ENCODE data around the gene PSMD3. TPM values are rescaled to one million over a fixed set of nuclear protein-coding genes. Genes with fewer than 3 reads are reported as not detected.
A peak's percentile ranks its signal among the peaks of the same experiment; 100 is the strongest.

The PSMD3 gene
- total and polyA plus RNA-seq, 2 of the 4 experiments (the other 2 are of a cell fraction), result 123 to 155 TPM

DNA sequence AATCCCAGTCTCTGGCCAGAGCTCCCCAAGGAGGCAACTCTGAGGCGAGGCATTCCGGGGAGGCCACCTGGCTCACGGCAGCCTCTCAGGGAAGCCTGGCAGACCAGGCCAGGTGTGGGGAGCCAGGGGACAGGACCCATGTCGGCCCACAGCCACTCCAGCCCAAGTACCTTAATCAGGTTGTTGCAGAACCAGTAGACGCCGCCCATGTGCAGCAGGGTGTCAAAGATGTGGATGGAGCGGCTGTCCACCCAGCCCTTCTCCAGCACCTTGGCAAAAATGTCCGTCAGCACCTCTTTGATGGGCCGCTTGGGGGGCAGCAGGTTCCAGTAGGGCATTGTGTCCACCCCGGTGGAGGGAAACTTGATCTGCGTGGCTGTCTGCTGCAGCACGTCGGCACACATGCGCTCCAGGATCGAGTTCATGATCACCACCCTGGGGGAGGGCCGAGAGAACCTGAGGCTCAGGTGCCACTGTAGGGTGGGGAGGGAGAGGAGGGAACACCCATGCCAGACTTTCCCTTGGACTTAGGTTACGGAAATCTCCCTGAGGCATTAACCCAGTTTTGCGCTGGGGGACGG lies 42.4 kb downstream of the PSMD3 start:
- H3K23ac ChIP-seq (ENCODE audit: low read depth, low read length), result no peak overlapping the region
- POLR2A ChIA-PET (ENCODE audit: unreplicated experiment), result no interaction called here
- H3K56ac ChIP-seq (ENCODE audit: extremely low read depth, insufficient read depth, low read length), result no peak overlapping the region
- peaks cover 36% of the 10 kb centered on the region for H3K4me1 ChIP-seq (ENCODE audit: control insufficient read depth, insufficient read depth, low read length)
- H3K4me2 ChIP-seq (ENCODE audit: low read depth, low read length), result no peak overlapping the region
- peaks cover 38% of the 10 kb centered on the region for H3K36me3 ChIP-seq (ENCODE audit: control insufficient read depth, insufficient read depth, low read length)
- H4K5ac ChIP-seq (ENCODE audit: low read depth, low read length), result no peak overlapping the region
- H2BK120ac ChIP-seq (ENCODE audit: low read depth, low read length), result no peak overlapping the region
- H4K8ac ChIP-seq (ENCODE audit: low read depth in 2 of 2, low read length in 2 of 2), result no peak overlapping the region
- in situ Hi-C loops (cut with MboI; ENCODE audit: low sequenced_read_pairs), result loop anchor here (10.0 kb wide), 1 partner anchor 262 kb away; the partner anchor contains the start of gene CDC6
- H2BK5ac ChIP-seq (ENCODE audit: low read depth, low read length, poor library complexity, severe bottlenecking), result no peak overlapping the region
- H3K4me3 ChIP-seq (ENCODE audit: insufficient read depth, low read depth, low read length), result no peak overlapping the region
- no peak overlapping the region for H2AFZ ChIP-seq (replicated peaks; ENCODE audit: low read length, poor library complexity)
- peaks cover 2% of the 10 kb centered on the region; the same call in 1 of the 2 replicates for H3K9me1 ChIP-seq (ENCODE audit: insufficient read depth, low read length)
- H3K18ac ChIP-seq (ENCODE audit: low read depth, low read length), result no peak overlapping the region
- dilution Hi-C loops (cut with HindIII; ENCODE audit: low sequenced_read_pairs, unreplicated experiment), result no loop called here
- H3K14ac ChIP-seq (replicated peaks; ENCODE audit: low read depth, low read length), result no peak overlapping the region
- no peak overlapping the region for H4K91ac ChIP-seq (ENCODE audit: insufficient read depth, low read depth, low read length)
- H3K27me3 ChIP-seq (ENCODE audit: control insufficient read depth, insufficient read depth, low read length), result no peaks in the 10 kb centered on the region
- no peaks in the 10 kb centered on the region for H4K20me1 ChIP-seq (ENCODE audit: insufficient read depth, low read length)
- no peak overlapping the region for H2BK20ac ChIP-seq (ENCODE audit: low read depth, low read length)
- no TSS peak for BruUV-seq (replicated peaks)
- no peak overlapping the region for H2BK15ac ChIP-seq (ENCODE audit: low read depth, low read length)
- ATAC-seq (ENCODE audit: low read depth) (no peak), DNase-seq (no peak)
- H3K27ac ChIP-seq (ENCODE audit: insufficient read depth, low read length), result no peak overlapping the region
- TF ChIP-seq POLR2A (IDR thresholded peaks at IDR 0.05; ENCODE audit: low read depth, low read length) (no peak), CTCF (conservative IDR thresholded peaks at IDR 0.05; ENCODE audit: low read depth, low read length) (no peak)
- no peak overlapping the region for H3K4ac ChIP-seq (ENCODE audit: low read depth, low read length)
- H2AK9ac ChIP-seq (replicated peaks; ENCODE audit: low read depth, low read length, poor library complexity), result no peak overlapping the region
- no peak overlapping the region for H3K9ac ChIP-seq (ENCODE audit: low read depth, low read length)
- CTCF ChIA-PET, result no interaction called here
- H3K9me3 ChIP-seq (ENCODE audit: control insufficient read depth, insufficient read depth, low read length), result no peaks in the 10 kb centered on the region
- H3K79me1 ChIP-seq (ENCODE audit: low read depth in 1 of 2, low read length in 2 of 2), result 0 out of 4 replicates have a peak, but pooled peaks cover 0 to 6% of the 10 kb centered on the region in 2 experiments
- 81% methylated on average over 11 of the region's 19 CpGs; no CpG with 5 or more reads in 1 of the 2 experiments for WGBS, 2 experiments (ENCODE audit: extremely low coverage in 2 of 2, insufficient read length in 1 of 2)
- peak overlapping the region; percentile 2; the same call in 1 of the 2 replicates for H2AK5ac ChIP-seq (ENCODE audit: low read depth, low read length)
- intact Hi-C loops (cut with micrococcal nuclease), result no loop called here
